D721Med (cell line): ENCODE measurements around the gene NAXE.

ENCODE experiments used
- DNase-seq: peaks from one replicate; pipeline ENCODE4 v3.0.0; 2011; ENCODE audit warnings: low spot score; ENCODE audit not compliant: insufficient read length
- FAIRE-seq: peaks from 2 replicates; lab custom pipeline; 2011; peaks lifted over from hg19 to GRCh38; lab: Jason Lieb, UNC
- CTCF ChIP-seq: IDR thresholded peaks from 2 replicates; pipeline ENCODE4 v1.5.1; 2012; ENCODE audit warnings: mild to moderate bottlenecking, control low read depth; ENCODE audit not compliant: insufficient read depth; ENCODE audit errors: missing control alignments

NAXE gene

GRCh38 chr1:156638189-156638985 lies 46.8 kb downstream of the NAXE start:
- no peak for FAIRE-seq
- DNase-seq, result no peak
- TF ChIP-seq CTCF, result no peak

GRCh38 chr1:156639601-156640101 lies 48.1 kb downstream of the NAXE start:
- no peak for TF ChIP-seq CTCF
- DNase-seq, result no peak
- FAIRE-seq, result no peak

- no peak for DNase-seq
- no peak for FAIRE-seq
- TF ChIP-seq CTCF, result no peak
Measured at GRCh38 chr1:156640842-156641706, 49.5 kb downstream of the NAXE start.

GRCh38 chr1:156641761-156642264 lies 50.2 kb downstream of the NAXE start, which contains the start of gene BCAN:
Gene BCAN, plus strand, starts transcription at chr1:156642117. Its CDS starts 3,938 bp downstream, at chr1:156646055.
- no peak for TF ChIP-seq CTCF
- peak; percentile 92 for DNase-seq
- no peak for FAIRE-seq

- no peak for FAIRE-seq
- DNase-seq, result no peak
- no peak for TF ChIP-seq CTCF
Measured at GRCh38 chr1:156642265-156643048, 50.9 kb downstream of the NAXE start.

- no peak for DNase-seq
- TF ChIP-seq CTCF, result no peak
- no peak for FAIRE-seq
Measured at GRCh38 chr1:156643049-156643777, 51.6 kb downstream of the NAXE start.
